A172 (cell line): Measurements from ENCODE around the gene POM121C. TPM values are rescaled to one million over a fixed set of nuclear protein-coding genes. Genes with fewer than 3 reads are reported as not detected.
A peak's percentile ranks its signal among the peaks of the same experiment; 100 is the strongest.
"Not testable (repeated sequence)": the region's sequence is repeated elsewhere in the genome, so short reads cannot be mapped to it uniquely, and the experiment has no call there.

Experiments used
- DNase-seq: peaks from one replicate; pipeline ENCODE4 v3.0.0-alpha.2; 2015; ENCODE audit warnings: low spot score
- total RNA-seq: library from RNA; depleted of rRNA; stranded (reverse); fragments of >200 nt; shearing (Covaris generic); gene quantifications from 2 replicates; pipeline ENCODE4 v1.2.3, GENCODE V29; 2014; rRNA removed

The POM121C gene
- total RNA-seq = 5.5 and 6.9 TPM in 2 replicates

GRCh38 chr7:75485979-75486643 lies at the start of gene POM121C:
Gene POM121C (minus strand): TSS chr7:75486299. CDS start chr7:75441496, 44,803 bp downstream.
- DNase-seq = peak; percentile 94

GRCh38 chr7:75534727-75535307 lies 48.7 kb upstream of the POM121C start:
- peak; percentile 86 for DNase-seq

DNA sequence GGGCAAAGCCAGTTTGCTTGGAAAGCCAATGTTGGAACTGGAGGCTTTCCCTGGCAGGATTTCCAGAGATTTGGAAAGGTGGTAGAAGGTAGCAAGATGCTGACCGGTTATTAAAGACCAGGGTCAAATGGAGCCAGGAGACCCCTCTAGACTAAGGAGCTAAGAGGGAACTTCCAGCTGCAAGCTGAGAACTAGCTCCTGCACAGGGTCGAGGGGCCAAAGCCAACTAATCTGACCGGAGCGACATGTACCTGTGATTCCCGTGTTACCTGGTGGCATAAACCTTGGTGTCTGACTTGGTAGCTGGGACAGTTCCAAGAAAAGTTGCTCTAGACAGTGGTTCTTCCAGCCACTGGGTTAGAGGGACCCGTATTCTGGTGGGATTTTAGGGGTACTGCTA lies 47.8 kb upstream of the POM121C start:
- DNase-seq = no peak

GRCh38 chr7:75532639-75533038 lies 46.5 kb upstream of the POM121C start:
- no peak for DNase-seq

- DNase-seq = peak; percentile 69
Measured at GRCh38 chr7:75531359-75531821, 45.3 kb upstream of the POM121C start.

DNA sequence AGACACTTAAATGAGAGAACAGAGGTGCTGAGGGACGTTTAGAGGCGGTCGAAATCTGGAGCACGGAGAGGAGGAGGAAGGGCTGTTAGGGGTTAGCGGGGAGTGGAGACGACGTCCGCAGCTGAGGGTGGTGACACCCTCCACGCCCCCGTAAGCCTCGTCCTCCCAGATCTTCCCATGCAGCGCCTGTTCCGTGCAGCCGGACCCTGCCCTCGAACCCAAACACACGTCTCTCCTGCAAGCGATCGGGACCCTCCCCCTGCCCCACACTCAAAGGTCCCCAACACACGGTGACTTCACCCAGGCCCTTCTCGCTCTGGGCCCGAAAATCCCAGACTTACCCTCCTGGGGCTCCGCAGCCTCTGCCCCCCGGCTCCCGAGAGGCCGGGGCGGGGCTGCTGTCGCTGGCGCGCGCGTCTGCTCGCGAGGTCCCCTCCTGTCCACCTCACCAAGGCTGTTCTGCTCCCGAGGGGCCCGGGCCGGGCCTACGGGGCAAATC lies 41.2 kb upstream of the POM121C start:
- not testable (repeated sequence) for DNase-seq

- not testable (repeated sequence) for DNase-seq
Measured at GRCh38 chr7:75521727-75522126, 35.6 kb upstream of the POM121C start.

GRCh38 chr7:75518842-75519241 lies 32.7 kb upstream of the POM121C start:
- DNase-seq = not testable (repeated sequence)

DNA sequence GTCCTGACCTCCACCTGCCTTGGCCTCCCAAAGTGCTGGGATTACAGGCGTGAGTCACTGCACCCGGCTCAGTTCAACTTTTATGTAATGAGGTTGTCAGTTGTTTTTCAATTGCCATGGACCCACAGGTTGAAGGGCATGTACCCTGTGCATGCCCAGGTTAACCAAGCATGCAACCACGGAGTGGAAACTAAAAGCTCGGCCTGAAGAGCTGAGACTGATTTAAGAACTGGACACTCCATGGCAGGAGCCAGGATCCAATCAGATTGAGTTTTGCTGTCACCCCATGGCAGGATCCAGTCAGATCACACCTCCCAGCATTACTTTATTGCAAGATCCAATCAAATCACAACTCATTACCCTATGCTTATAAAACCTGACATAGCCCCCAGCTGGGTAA lies 22.9 kb upstream of the POM121C start:
- not testable (repeated sequence) for DNase-seq

DNA sequence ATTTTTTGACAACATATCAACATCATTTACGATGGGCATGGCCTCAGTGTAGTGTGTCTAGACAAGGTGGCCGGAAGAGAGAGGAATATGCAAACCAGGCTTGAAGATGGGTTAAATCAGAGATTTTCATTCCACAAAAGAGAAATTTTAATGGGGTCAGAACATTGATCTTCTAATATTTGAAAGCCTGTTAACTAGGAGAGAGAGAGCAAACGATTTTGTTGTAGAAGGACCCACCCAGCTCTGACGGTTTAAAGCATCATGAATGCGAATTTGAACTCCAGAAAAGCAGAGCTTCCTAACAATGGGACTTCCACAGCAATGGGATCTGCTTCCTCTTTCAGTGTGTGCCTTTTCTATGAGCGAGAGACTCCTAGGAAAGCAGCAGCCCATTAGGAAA lies 5.9 kb upstream of the POM121C start, which contains the start of gene SPDYE5:
SPDYE5 (plus strand) TSS at position 301 of the 400 bp plus-strand sequence. CDS start 1,728 bp downstream, outside the sequence.
- DNase-seq = not testable (repeated sequence)

GRCh38 chr7:75485355-75485978 lies 632 bp downstream of the POM121C start:
- DNase-seq = not testable (repeated sequence)

- DNase-seq = not testable (repeated sequence)
Measured at GRCh38 chr7:75480313-75480712, 5.8 kb downstream of the POM121C start.

GRCh38 chr7:75477457-75477856 lies 8.6 kb downstream of the POM121C start:
- DNase-seq = not testable (repeated sequence)

DNA sequence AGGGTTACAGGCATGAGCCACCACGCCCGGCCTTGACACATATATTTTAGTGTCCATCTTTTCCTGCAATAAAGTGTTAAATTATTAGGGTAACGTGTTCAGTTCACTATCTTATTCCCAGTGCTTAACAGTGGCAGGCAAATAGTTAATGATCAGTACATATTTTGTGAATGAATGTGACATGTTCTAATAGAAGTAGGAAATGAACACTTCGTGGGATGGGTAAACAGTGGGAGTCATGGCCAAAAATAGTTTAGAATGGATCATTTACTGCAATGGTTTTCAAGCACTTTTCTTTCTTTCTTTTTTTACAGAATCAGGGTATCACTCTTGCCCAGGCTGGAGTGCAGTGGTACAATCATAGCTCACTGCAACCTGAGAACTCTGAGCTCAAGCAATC lies 15.9 kb downstream of the POM121C start:
- DNase-seq = not testable (repeated sequence)

DNA sequence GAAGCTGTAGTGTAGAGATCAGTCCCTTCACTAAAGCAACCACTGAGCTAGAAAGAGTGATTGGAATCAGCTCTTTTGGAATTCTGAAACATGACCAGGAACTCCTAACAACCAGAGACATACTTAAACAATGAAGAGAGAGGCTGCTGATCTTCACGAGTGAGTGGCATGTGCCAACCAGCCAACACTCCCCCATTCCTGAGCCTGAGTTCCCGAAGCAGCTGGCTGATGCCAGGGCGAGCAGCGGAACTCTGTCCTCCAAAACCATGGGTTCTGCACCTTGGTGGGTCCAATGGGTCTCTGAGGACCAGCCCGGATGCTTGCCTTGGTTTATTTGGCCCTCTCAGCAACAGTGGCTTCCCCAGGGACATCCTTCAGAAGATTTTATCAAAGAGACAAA lies 25.6 kb downstream of the POM121C start:
- DNase-seq = not testable (repeated sequence)

DNA sequence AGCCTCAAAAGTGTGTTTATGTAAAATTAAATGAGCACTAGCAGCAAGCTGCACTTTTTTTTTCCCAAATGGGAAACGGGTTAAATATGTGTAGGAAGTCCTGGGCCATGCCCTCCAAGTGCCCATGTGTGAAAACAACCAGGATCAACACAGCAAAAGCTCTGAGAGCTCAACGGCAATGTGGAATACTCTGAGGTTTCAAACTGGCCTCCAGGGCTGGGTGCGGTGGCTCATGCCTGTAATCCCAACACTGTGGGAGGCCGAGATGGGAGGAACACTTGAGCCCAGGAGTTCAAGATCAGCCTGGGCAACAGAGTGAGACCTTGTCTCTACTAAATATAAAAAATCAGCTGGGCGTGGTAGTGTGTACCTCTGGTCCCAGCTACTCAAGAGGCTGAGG lies 28.1 kb downstream of the POM121C start:
- DNase-seq = not testable (repeated sequence)

GRCh38 chr7:75456403-75456802 lies 29.7 kb downstream of the POM121C start:
- DNase-seq = not testable (repeated sequence)

- DNase-seq = not testable (repeated sequence)
Measured at GRCh38 chr7:75452494-75452955, 33.6 kb downstream of the POM121C start.

DNA sequence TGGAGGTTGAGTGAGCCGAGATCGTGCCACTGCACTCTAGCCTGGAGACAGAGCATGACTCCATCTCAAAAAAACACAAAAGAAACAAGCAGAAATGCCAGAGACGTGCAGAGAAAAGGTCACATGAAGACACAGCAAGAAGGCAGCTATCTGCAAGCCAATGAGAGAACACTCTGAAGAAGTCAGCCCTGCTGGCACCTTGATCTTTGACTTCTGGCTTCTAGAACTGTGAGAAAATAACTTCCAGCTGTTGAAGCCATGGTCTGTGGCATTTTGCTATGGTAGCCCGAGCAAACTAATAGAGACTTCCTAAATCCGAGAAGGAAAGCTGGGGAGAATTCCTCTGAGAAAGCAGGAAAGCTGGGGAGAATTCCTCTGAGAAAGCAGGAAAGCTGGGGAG lies 36.2 kb downstream of the POM121C start:
- not testable (repeated sequence) for DNase-seq

DNA sequence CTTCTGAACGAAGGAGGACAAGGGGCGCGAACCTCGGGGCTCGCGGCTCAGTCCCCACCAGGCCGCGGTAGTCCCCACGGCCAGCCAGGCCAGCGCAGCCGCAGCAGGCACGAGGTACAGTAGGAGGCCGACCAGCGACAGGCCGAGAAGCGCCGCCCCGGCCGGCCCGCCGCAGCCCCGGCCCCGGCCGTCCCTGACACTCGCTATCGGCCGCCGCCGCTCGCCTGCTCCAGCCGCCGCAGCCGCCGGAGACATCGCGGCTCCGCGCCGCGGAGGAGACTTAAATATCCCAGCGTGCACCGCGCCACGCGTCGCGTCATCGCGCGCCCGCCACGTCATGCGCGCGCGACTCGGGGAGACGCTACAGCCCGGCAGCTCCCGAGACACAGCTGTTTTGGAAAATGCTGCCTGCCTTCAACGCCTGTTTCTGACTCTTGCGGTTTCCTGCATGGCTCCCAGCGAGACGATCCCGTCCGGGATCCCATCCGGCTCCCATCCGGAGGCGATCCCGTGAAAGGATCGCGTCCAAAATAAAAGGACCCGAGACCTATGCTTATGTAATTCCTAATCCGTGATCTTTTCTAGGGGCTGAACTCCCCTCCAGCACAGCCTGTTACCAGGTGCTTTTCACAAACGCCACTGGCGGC lies 43.5 kb downstream of the POM121C start:
- peak; percentile 16 for DNase-seq

DNA sequence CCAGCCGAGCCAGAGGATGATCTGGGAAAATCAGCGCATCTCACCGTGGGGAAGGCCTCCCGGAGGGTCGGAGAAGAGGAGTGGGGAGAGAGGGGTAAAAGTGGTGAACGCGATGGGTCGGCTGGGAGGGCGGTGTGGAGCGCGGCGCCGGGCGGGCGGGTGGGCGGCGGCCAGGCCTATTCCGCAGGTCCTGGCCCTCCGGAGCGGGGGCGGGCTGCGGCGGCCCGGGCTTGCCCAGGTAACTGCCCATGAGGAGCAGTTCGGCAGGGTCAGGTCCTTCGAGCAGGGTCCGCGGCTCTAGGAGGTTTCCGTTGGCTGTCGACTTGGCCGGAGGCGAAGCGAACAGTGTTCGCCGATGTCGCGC lies 44.0 kb downstream of the POM121C start:
- not testable (repeated sequence) for DNase-seq

GRCh38 chr7:75439000-75439399 lies 47.1 kb downstream of the POM121C start:
- DNase-seq = not testable (repeated sequence)
